ENCODE measurements around the gene MLH3.
"Not testable (repeated sequence)": the region's sequence is repeated elsewhere in the genome, so short reads cannot be mapped to it uniquely, and the experiment has no call there.

MLH3 gene

GRCh38 chr14:75050852-75051555, at the start of gene MLH3:
TSS of gene MLH3 (minus strand) at chr14:75051467. CDS start at chr14:75049655, 1,812 bp downstream.
- peak; percentile 90 for DNase-seq

GRCh38 chr14:75098682-75099081, 47.4 kb upstream of the MLH3 start:
- no peak for DNase-seq

- no peak for DNase-seq
These were observed 46.9 kb upstream of the MLH3 start for GRCh38 chr14:75098212-75098611.

GRCh38 chr14:75096959-75097358, 45.7 kb upstream of the MLH3 start:
- no peak for DNase-seq

GRCh38 chr14:75095690-75096089, 44.4 kb upstream of the MLH3 start:
- no peak for DNase-seq

GRCh38 chr14:75094896-75095295, 43.6 kb upstream of the MLH3 start:
- DNase-seq = no peak

- DNase-seq = no peak
These were observed 41.4 kb upstream of the MLH3 start for GRCh38 chr14:75092698-75093097.

GRCh38 chr14:75091251-75091650, 40.0 kb upstream of the MLH3 start:
- no peak for DNase-seq

GRCh38 chr14:75090353-75090752, 39.1 kb upstream of the MLH3 start:
- no peak for DNase-seq

- peak; percentile 61 for DNase-seq
These were observed 37.5 kb upstream of the MLH3 start for GRCh38 chr14:75088566-75089373.

- no peak for DNase-seq
These were observed 36.9 kb upstream of the MLH3 start for GRCh38 chr14:75088153-75088552.

GRCh38 chr14:75084513-75084912, 33.2 kb upstream of the MLH3 start:
- DNase-seq = no peak

GRCh38 chr14:75083271-75083670, 32.0 kb upstream of the MLH3 start:
- DNase-seq = no peak

- DNase-seq = peak; percentile 45
These were observed 30.5 kb upstream of the MLH3 start for GRCh38 chr14:75081660-75082229.

GRCh38 chr14:75079521-75079920, 28.3 kb upstream of the MLH3 start:
- DNase-seq = no peak

GRCh38 chr14:75077794-75078193, 26.5 kb upstream of the MLH3 start:
- no peak for DNase-seq

GRCh38 chr14:75070383-75070782, 19.1 kb upstream of the MLH3 start:
- peak; percentile 69 for DNase-seq

- no peak for DNase-seq
These were observed 18.5 kb upstream of the MLH3 start for GRCh38 chr14:75069811-75070145.

GRCh38 chr14:75069121-75069810, 18.0 kb upstream of the MLH3 start, which contains the start of gene ZC2HC1C:
TSS of gene ZC2HC1C (plus strand) at chr14:75069641. CDS start at chr14:75070574, 933 bp downstream.
- peak; percentile 95 for DNase-seq

- no peak for DNase-seq
These were observed 17.2 kb upstream of the MLH3 start for GRCh38 chr14:75068294-75069120.

- DNase-seq = not testable (repeated sequence)
These were observed 16.5 kb upstream of the MLH3 start for GRCh38 chr14:75067765-75068164.

- no peak for DNase-seq
These were observed 15.9 kb upstream of the MLH3 start for GRCh38 chr14:75067212-75067611.

Data from right forelimb (tissue), 1 donor.